Upper lobe of left lung (tissue), 4 donors: ENCODE measurements around the gene TP53AIP1.

Source experiments
- CTCF ChIP-seq, 6 experiments: fragments of 450-650 bp in 4 of 6; fragments of 200-600 bp in 2 of 6; sonication (generic) in 2 of 6; IDR thresholded peaks; one replicate each; pipeline ENCODE4 v1.5.1; 2016 to 2019; ENCODE audit warnings: antibody characterized with exemption in 6 of 6
- POLR2A ChIP-seq, 4 donors: fragments of 450-650 bp; IDR thresholded peaks; one replicate each; pipeline ENCODE4 v1.5.1; 2016 to 2017; ENCODE audit warnings: antibody characterized with exemption in 4 of 4, mild to moderate bottlenecking in 2 of 4

- no peak for TF ChIP-seq CTCF (IDR thresholded peaks at IDR 0.05)
- TF ChIP-seq POLR2A (IDR thresholded peaks at IDR 0.05) = no peak
Measured at GRCh38 chr11:128941573-128942271, 949 bp downstream of the TP53AIP1 start.
